IMR-90 (cell line): ENCODE measurements around the gene PTPRK. TPM values are rescaled to one million over a fixed set of nuclear protein-coding genes. Genes with fewer than 3 reads are reported as not detected.
A peak's percentile ranks its signal among the peaks of the same experiment; 100 is the strongest.

Experiments used
- ATAC-seq: fragments of 200-7000 bp; cut with Tn5 transposase; 2 replicates; pipeline ENCODE4 v1.9.1; 2020; ENCODE audit warnings: low read depth, mild to moderate bottlenecking, moderate library complexity
- BruUV-seq: library from RNA; stranded (reverse); fragments of 400-500 nt; replicated peaks from 2 replicates; lab custom pipeline; 2021; lab: Mats Ljungman, UMichigan
- CTCF ChIA-PET: fragments of 300-600 bp; formaldehyde crosslinking; extraction: SDS; loops from one replicate; lab custom pipeline; 2021; ENCODE audit warnings: antibody characterized with exemption; lab: Yijun Ruan, JAX
- POLR2A ChIA-PET: fragments of 300-600 bp; sonication (Branson Sonifier 250); formaldehyde crosslinking; loops from one replicate; lab custom pipeline; 2022; ENCODE audit warnings: antibody characterized with exemption; ENCODE audit not compliant: unreplicated experiment; lab: Charles Lee
- DNase-seq: peaks from one replicate; pipeline ENCODE4 v3.0.0; 2013
- H2AFZ ChIP-seq: replicated peaks from 2 replicates; pipeline ENCODE3; 2013; ENCODE audit warnings: low read length, mild to moderate bottlenecking; ENCODE audit not compliant: poor library complexity
- H2AK5ac ChIP-seq: 2 replicates; pipeline ENCODE4 v1.6.1; 2013; ENCODE audit warnings: low read depth, low read length, inconsistent platforms
- H2AK9ac ChIP-seq: replicated peaks from 2 replicates; pipeline ENCODE3; 2013; ENCODE audit warnings: mild to moderate bottlenecking, low read depth, low read length, moderate library complexity; ENCODE audit not compliant: poor library complexity
- H2BK120ac ChIP-seq: 2 replicates; pipeline ENCODE4 v1.6.1; 2013; ENCODE audit warnings: low read depth, low read length, inconsistent platforms
- H2BK15ac ChIP-seq: 3 replicates; pipeline ENCODE4 v1.6.1; 2013; ENCODE audit warnings: low read depth, low read length, inconsistent platforms
- H2BK20ac ChIP-seq: 2 replicates; pipeline ENCODE4 v1.6.1; 2013; ENCODE audit warnings: low read depth, mild to moderate bottlenecking, inconsistent platforms, low read length, moderate library complexity
- H2BK5ac ChIP-seq: 2 replicates; pipeline ENCODE4 v1.6.1; 2013; ENCODE audit warnings: mild to moderate bottlenecking, low read depth, low read length, inconsistent platforms; ENCODE audit not compliant: poor library complexity, severe bottlenecking
- H3K14ac ChIP-seq: replicated peaks from 2 replicates; pipeline ENCODE4 v1.6.1; 2013; ENCODE audit warnings: low read depth, low read length, inconsistent platforms
- H3K18ac ChIP-seq: 2 replicates; pipeline ENCODE4 v1.6.1; 2013; ENCODE audit warnings: low read depth, low read length, control low read depth
- H3K23ac ChIP-seq: 2 replicates; pipeline ENCODE4 v1.6.1; 2013; ENCODE audit warnings: low read depth, low read length, inconsistent platforms
- H3K27ac ChIP-seq: 2 replicates; pipeline ENCODE4 v1.5.1; 2013; ENCODE audit warnings: mild to moderate bottlenecking, control low read depth, low read length; ENCODE audit not compliant: insufficient read depth
- H3K27me3 ChIP-seq: 2 replicates; pipeline ENCODE4 v1.6.1; 2013; ENCODE audit warnings: low read length; ENCODE audit not compliant: control insufficient read depth, insufficient read depth
- H3K36me3 ChIP-seq: 2 replicates; pipeline ENCODE4 v1.6.1; 2013; ENCODE audit warnings: low read length, mixed read lengths; ENCODE audit not compliant: control insufficient read depth, insufficient read depth
- H3K4ac ChIP-seq: 2 replicates; pipeline ENCODE4 v1.6.1; 2013; ENCODE audit warnings: low read depth, low read length, inconsistent platforms
- H3K4me1 ChIP-seq: 2 replicates; pipeline ENCODE4 v1.6.1; 2013; ENCODE audit warnings: low read length, mixed read lengths; ENCODE audit not compliant: control insufficient read depth, insufficient read depth
- H3K4me2 ChIP-seq: 2 replicates; pipeline ENCODE4 v1.6.1; 2013; ENCODE audit warnings: low read depth, mild to moderate bottlenecking, control low read depth, low read length, moderate library complexity
- H3K4me3 ChIP-seq: 2 replicates; pipeline ENCODE4 v1.5.1; 2013; ENCODE audit warnings: low read depth, mild to moderate bottlenecking, control low read depth, low read length, moderate library complexity; ENCODE audit not compliant: insufficient read depth
- H3K56ac ChIP-seq: 2 replicates; pipeline ENCODE4 v1.6.1; 2013; ENCODE audit warnings: low read length, inconsistent platforms; ENCODE audit not compliant: insufficient read depth; ENCODE audit errors: extremely low read depth
- H3K79me1 ChIP-seq, 2 experiments: 2 replicates each; pipeline ENCODE4 v1.6.1; 2013; ENCODE audit warnings: low read length in 2 of 2, inconsistent platforms in 1 of 2, low read depth in 1 of 2
- H3K9ac ChIP-seq: 2 replicates; pipeline ENCODE4 v1.6.1; 2013; ENCODE audit warnings: low read depth, low read length, control low read depth
- H3K9me1 ChIP-seq: 2 replicates; pipeline ENCODE4 v1.6.1; 2013; ENCODE audit warnings: low read length, inconsistent platforms; ENCODE audit not compliant: insufficient read depth
- H3K9me3 ChIP-seq: 2 replicates; pipeline ENCODE4 v1.6.1; 2013; ENCODE audit warnings: low read length; ENCODE audit not compliant: control insufficient read depth, insufficient read depth
- H4K20me1 ChIP-seq: 2 replicates; pipeline ENCODE4 v1.6.1; 2013; ENCODE audit warnings: low read length, inconsistent platforms; ENCODE audit not compliant: insufficient read depth
- H4K5ac ChIP-seq: 2 replicates; pipeline ENCODE4 v1.6.1; 2013; ENCODE audit warnings: mild to moderate bottlenecking, low read depth, low read length, control low read depth
- H4K8ac ChIP-seq, 2 experiments: 2 replicates each; pipeline ENCODE4 v1.6.1; 2013; ENCODE audit warnings: low read depth in 2 of 2, low read length in 2 of 2, control low read depth in 1 of 2, inconsistent platforms in 1 of 2
- H4K91ac ChIP-seq: 2 replicates; pipeline ENCODE4 v1.6.1; 2013; ENCODE audit warnings: low read depth, low read length, inconsistent platforms; ENCODE audit not compliant: insufficient read depth
- ELK1 ChIP-seq: fragments of 150-350 bp; IDR thresholded peaks from 2 replicates; pipeline ENCODE4 v1.6.1; 2016; ENCODE audit warnings: low read depth, mild to moderate bottlenecking, low read length, moderate library complexity, borderline replicate concordance
- WGBS, 2 experiments: methylation state at CpG; one replicate each; pipeline versions ENCODE4 v1.1.5 to v1.1.7; 2013; ENCODE audit warnings: missing lambda C conversion rate in 2 of 2; ENCODE audit not compliant: insufficient read length in 1 of 2; ENCODE audit errors: extremely low coverage in 2 of 2; 5-methylcytosine and 5-hydroxymethylcytosine counted together
- dilution Hi-C: fragments of 300-500 bp; cut with HindIII; formaldehyde crosslinking; loops from one replicate; pipeline ENCODE4 v1.14.3; 2018; ENCODE audit warnings: low sequenced_read_pairs; ENCODE audit not compliant: unreplicated experiment
- in situ Hi-C: fragments of 300-500 bp; cut with MboI; formaldehyde crosslinking; loops from 3 replicates; pipeline ENCODE4 v1.14.3; 2019; ENCODE audit warnings: low sequenced_read_pairs, inconsistent platforms, mixed read lengths
- intact Hi-C: fragments of 100-400 bp; cut with micrococcal nuclease; formaldehyde crosslinking; loops from 2 replicates; pipeline ENCODE4 v1.10.0; 2022
- polyA plus RNA-seq, 3 experiments: library from polyadenylated mRNA; depleted of rRNA; stranded (reverse); fragments of >200 nt; gene quantifications; 2 replicates each; pipeline ENCODE4 v1.2.3, GENCODE V29; 2012; ENCODE audit warnings: low replicate concordance in 1 of 3
- total RNA-seq: library from RNA; depleted of rRNA; stranded (reverse); fragments of >200 nt; gene quantifications from 2 replicates; pipeline ENCODE4 v1.2.3, GENCODE V29; 2012

PTPRK gene
- total and polyA plus RNA-seq, 2 of the 4 experiments (the other 2 are of a cell fraction) = 18.0 to 80.8 TPM

GRCh38 chr6:127967708-127968107, 552.7 kb downstream of the PTPRK start:
- dilution Hi-C loops (no loop called here), intact Hi-C loops (loop anchor here (5.0 kb wide), 1 partner anchor 230 kb away; no protein-coding TSS in a partner anchor), in situ Hi-C loops (no loop called here)
- ChIA-PET POLR2A (no interaction called here), CTCF (interaction anchor here (0.7 to 1.2 kb wide), 2 partner anchors 11 to 745 kb away, joined by 3 read pairs; no protein-coding TSS in a partner anchor)
- DNase-seq (no peak), ATAC-seq (no peak)
- no TSS peak for BruUV-seq
- H3K9me3 ChIP-seq = no peaks in the 10 kb centered on the region
- no peaks in the 10 kb centered on the region for H3K27me3 ChIP-seq
- H3K56ac ChIP-seq = no peak overlapping the region
- H3K4me3 ChIP-seq = no peak overlapping the region
- H3K9me1 ChIP-seq = no peaks in the 10 kb centered on the region; the same call in 1 of the 2 replicates
- H2BK120ac ChIP-seq = no peak overlapping the region
- H4K8ac ChIP-seq = no peak overlapping the region
- H3K23ac ChIP-seq = no peak overlapping the region
- H2AK5ac ChIP-seq = no peak overlapping the region
- no peaks in the 10 kb centered on the region for H3K79me1 ChIP-seq
- peak overlapping the region; percentile 31 for H2AK9ac ChIP-seq
- no peaks in the 10 kb centered on the region for H4K20me1 ChIP-seq
- no peak overlapping the region for H3K14ac ChIP-seq
- no peak overlapping the region for H2BK5ac ChIP-seq
- no peak overlapping the region for H2BK20ac ChIP-seq
- no CpG with 5 or more reads among the region's 3 CpGs for WGBS, 2 experiments
- H3K4ac ChIP-seq = no peak overlapping the region
- no peak overlapping the region for H3K27ac ChIP-seq
- H3K18ac ChIP-seq = no peak overlapping the region; the same call in 1 of the 2 replicates
- no peak overlapping the region for H3K4me2 ChIP-seq
- H3K9ac ChIP-seq = no peak overlapping the region
- H3K4me1 ChIP-seq = peaks cover 6% of the 10 kb centered on the region
- H2BK15ac ChIP-seq = no peak overlapping the region
- no peak for TF ChIP-seq ELK1
- no peak overlapping the region for H4K5ac ChIP-seq
- H2AFZ ChIP-seq = no peak overlapping the region
- peaks cover 14% of the 10 kb centered on the region for H3K36me3 ChIP-seq
- no peak overlapping the region for H4K91ac ChIP-seq
